Activated CD4-positive, alpha-beta T cell treated with anti-CD3 and anti-CD28 coated beads for 4 hours (primary cell): ENCODE results near the gene INIP.
"Not testable (repeated sequence)": the region's sequence is repeated elsewhere in the genome, so short reads cannot be mapped to it uniquely, and the experiment has no call there.

ENCODE experiments used
- DNase-seq, 2 donors: peaks; one replicate each; pipeline ENCODE4 v3.0.0-alpha.2; 2020

INIP gene

GRCh38 chr9:112734892-112735291 lies 17.0 kb upstream of the INIP start:
- DNase-seq: no peak

GRCh38 chr9:112731971-112732370 lies 14.1 kb upstream of the INIP start:
- no peak for DNase-seq

GRCh38 chr9:112728401-112728800 lies 10.5 kb upstream of the INIP start:
- no peak for DNase-seq

DNA sequence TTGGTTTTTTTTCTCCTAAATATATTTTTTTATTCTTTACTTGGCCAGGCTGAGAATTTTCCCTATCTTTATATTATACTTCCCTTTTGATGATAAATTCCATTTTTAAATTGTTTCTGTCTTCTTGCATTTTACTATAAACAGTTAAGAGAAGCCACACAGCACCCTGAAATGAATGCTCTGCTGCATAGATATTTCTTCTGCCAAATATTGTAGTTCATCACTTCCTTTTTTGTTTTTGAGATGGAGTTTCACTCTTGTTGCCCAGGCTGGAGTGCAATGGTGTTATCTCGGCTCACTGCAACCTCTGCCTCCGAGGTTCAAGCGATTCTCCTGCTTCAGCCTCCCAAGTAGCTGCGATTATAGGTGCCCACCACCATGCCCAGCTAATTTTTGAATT lies 8.5 kb upstream of the INIP start:
- DNase-seq: no peak

- DNase-seq: no peak
Measured at GRCh38 chr9:112725961-112726360, 8.0 kb upstream of the INIP start.

GRCh38 chr9:112722749-112723148 lies 4.8 kb upstream of the INIP start:
- DNase-seq: not testable (repeated sequence)

GRCh38 chr9:112720113-112720780 lies 2.3 kb upstream of the INIP start:
- no peak for DNase-seq

DNA sequence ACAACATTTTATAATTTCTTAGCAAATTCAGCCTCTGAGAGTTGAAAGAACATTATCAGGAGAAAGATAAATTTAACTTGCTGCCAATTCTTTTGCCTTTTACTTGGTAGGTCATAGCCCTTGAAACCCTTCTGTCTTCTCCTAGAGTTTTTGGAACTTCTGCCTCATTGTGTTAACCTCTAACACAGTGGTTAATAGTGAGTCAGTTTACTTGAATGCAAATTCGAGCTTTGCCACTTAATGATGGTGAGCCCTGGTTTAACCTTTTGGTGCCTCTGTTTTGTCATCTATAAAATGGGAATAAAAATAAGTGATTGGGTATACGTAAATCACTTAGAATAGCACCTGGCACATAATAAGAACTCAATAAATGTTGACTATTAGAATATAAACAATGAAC lies 1.8 kb upstream of the INIP start:
- no peak for DNase-seq

DNA sequence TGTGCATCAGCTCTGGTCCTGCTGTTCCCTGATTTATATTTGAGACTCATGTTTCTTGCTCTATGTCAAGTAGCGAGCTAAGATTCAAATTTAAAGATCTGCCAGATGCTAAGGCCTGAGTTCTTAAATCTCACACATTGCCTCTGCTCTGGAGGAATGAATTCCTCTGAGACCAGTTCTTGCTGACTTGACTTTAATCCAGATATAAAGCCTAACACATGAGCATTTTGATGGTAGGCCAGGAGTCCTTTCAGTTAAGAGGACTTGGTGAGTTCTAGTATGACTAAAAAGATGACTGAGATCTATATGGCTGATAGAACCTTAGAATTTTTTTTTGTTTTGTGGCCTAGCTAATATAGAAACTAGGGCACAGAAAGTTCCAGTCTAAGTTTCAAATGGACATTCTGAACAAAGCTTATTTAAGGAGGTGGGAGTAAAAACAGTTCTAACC lies 1.3 kb upstream of the INIP start:
- no peak for DNase-seq

- no peak for DNase-seq
Measured at GRCh38 chr9:112712678-112713077, 5.2 kb downstream of the INIP start.

DNA sequence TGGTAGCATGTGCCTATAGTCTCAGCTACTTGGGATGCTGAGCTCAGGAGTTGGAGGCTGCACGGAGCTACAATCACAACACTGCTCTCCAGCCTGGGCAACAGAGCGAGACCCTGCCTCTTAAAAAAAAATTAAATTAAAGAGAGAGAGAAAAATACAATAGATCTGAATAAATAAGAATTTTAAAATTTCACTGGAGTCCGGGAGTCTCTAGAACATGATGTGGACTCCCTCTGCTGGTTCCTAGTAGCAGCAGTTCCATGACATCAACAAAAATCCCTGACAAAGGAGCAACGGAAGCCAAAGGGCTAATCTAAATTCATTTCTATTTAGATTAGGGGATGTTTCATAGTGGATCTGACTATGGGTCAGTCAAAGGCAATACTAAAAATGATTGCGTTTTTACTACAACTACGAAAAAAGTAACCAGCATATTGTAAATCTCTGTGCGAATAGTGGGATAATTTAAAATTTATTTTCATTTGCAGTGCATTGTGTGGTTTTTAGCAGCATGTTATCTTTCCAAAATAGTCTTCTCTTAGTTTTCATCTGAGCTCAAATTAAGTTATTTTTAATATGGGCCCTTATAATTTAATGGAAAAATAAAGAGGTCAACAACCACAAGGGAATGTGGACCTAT lies 6.7 kb downstream of the INIP start:
- DNase-seq: no peak

DNA sequence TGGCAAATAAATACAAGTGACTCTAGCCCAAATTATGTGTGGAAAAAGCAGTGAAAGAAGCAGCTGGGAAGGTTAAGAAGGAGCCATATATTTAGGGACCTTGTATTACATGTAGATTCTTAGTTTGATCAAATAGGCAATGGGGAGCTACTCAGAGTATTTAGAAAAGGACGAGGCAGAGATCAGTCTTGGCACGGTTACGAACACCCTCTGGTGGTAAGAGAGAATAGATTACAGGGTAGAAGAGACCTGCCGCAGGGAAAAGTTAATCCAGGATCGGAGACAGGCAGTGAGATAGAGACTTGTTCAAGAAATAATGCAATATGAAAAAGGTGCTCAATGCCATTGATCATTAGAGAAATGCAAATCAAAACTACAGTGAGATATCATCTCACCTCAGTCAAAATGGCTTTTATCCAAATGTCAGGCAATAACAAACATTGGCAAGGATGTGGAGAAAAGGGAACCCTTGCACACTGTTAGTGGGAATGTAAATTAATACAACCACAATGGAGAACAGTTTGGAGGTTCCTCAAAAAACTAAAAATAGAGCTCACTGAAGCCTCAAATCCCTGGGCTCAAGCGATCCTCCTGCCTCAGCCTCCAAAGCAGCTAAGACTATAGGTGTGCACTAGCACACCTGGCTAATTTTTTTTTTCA lies 12.0 kb downstream of the INIP start:
- no peak for DNase-seq

DNA sequence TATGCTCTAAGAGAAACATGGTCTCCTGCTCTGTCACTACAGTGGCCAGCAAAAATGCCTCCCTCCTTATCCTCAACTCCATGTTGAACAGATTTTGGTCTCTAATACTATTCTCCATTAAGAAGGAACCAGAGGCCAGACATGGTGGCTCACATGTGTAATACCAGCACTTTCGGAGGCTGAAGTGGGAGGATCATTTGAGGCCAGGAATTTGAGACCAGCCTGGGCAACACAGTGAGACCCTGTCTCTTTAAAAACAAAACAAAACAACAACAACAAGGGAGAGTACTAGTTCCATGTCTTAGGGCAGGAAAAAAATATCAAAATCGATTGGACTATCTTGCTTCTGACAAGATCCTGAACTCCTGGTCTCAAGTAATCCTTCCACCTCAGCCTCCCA lies 14.6 kb downstream of the INIP start:
- DNase-seq: no peak

- DNase-seq: no peak
Measured at GRCh38 chr9:112700085-112700484, 17.8 kb downstream of the INIP start.

- no peak for DNase-seq
Measured at GRCh38 chr9:112699230-112699629, 18.7 kb downstream of the INIP start.

DNA sequence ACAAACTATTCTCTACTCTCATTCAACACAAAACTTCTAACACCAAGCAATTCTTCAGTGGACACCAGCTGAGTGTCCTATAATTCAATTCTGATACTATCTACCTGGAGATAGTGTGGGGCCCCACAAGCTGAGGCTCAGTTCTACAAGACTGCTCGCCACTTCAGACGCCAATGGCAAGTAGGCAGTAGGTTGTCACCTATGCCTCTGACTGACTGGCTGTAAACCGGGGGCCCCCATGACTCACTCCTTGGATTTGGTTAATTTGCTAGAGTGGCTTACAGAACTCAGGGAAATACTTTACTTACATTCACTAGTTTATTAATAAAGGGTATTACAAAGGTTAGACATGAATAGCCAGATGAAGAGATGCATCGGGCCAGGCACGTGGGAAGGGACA lies 21.5 kb downstream of the INIP start:
- DNase-seq: no peak

- no peak for DNase-seq
Measured at GRCh38 chr9:112694706-112695555, 23.0 kb downstream of the INIP start.

DNA sequence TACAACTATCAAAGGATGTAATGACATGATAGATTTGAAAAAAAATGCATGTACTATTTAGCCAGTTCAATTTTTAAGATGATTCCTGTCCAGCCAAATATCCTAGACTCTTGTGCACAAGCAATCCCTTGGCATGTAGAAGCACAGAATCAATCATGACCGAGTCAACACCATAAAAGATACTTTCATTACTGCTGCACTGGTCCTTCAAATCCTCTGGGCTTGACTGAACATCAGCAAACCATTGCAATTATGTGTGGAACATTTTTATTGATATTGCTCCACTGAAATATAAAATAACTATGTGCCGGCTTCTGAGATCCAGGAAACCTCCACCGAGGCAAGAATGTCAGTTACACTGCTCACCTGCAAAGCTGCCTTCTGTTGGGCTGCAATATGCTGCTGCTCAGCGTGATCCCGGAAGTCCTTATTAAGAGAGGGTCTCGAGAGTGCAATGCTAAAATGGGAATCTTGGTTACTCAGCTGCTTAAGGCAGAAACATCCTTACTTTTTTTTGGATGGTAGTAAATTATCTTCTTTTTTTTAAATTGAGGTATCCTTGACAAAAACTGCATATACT lies 28.7 kb downstream of the INIP start:
- no peak for DNase-seq

DNA sequence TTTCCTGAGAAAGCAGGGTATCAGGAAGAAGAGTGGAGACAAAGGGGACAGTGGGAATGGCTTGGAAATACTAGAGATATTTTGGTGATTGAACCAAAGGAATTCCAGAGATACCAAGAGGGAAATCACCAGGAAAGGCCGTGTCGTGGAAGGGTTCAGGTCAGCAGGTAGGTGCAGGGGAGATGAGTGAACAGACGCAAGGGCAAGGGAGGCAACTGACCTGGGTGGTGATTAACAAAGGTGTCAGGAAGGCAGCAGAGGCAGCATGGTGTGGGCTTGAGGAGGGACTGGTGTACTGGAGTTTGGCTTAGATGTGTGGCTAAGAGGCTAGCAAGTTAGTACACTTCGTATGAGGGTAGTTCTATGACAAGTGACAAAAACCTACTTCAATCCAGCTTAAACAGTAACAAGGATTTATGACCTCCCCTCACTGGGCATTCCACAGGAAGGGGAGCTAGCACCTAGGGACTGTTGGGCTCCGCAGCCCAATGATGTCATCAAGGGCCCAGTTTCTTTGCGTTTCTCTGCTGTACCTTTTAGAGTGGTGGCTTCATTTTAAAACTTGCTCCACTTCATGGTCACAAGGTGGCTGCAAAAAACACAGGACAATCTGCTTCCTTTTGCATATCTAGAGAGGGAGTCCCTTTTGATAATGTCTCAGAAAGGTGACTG lies 37.0 kb downstream of the INIP start:
- DNase-seq: no peak

DNA sequence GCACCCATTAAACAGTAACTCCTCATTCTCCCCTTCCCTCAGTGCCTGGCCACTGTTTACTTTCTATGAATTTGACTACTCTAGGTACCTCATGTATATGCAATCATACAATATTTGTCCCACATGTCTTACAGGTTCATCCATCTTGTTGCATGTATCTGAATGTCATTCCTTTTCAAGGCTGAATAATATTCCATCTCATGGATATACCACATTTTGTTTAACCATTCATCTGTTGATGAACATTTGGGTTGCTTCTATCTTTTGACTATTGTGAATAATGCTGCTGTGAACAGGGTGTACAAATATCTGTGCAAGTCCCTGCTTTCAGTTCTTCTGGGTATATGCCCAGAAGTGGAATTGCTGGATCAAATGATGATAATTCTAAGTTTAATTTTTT lies 40.9 kb downstream of the INIP start:
- no peak for DNase-seq

DNA sequence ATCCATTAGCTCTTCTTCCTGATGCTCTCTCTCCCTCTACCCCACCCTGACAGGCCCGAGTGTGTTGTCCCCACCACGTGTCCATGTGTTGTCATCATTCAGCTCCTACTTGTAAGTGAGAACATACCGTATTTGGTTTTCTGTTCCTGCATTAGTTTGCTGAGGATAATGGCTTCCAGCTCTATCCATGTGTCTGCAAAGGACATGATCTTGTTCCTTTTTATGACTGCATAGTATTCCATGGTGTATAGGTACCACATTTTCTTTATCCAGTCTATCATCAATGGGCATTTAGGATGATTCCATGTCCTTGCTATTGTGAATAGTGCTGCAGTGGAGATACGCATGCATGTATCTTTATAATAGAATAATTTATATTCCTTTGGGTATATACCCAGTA lies 44.7 kb downstream of the INIP start:
- DNase-seq: not testable (repeated sequence)

DNA sequence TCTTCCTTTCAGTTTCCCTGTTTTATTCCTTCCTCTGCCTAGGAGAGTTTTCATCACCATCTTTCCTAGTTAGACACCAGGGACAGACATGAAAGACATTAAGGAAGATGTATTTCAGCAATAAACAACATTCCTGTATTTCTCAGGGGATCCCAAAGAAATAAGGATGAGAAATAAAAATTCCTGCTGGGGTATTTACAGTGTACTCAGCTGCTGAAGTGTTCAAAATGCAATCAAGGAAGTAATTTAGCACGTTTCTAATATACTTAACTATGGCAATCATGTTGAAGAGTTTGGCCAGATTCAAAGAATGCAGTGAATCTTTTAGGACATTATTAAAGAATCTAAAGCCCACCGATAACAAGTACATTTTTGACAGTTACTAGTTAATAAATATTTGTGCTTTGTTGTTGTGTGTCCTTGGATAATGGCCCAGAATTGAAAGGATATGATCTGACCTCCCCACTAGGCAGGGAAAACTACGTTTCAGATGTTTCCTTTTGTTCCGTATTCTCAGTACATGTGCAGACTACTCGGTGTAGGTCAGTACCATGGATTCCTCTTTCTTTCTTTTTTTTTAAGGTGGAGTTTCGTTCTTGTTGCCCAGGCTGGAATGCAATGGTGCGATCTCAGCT lies 46.8 kb downstream of the INIP start:
- DNase-seq: no peak
